SJCRH30 (cell line): ENCODE measurements around the gene IDI1. TPM values are rescaled to one million over a fixed set of nuclear protein-coding genes. Genes with fewer than 3 reads are reported as not detected.
"Not testable (repeated sequence)": the region's sequence is repeated elsewhere in the genome, so short reads cannot be mapped to it uniquely, and the experiment has no call there.

ENCODE experiments used
- DNase-seq, 2 experiments: peaks; one replicate each; pipeline ENCODE4 v3.0.0-alpha.2; 2015 to 2020
- H3K27ac ChIP-seq: fragments of 250-450 bp; sonication (Bioruptor Pico); 2 replicates; pipeline ENCODE4 v1.5.1; 2020; ENCODE audit warnings: mild to moderate bottlenecking, moderate library complexity
- H3K27me3 ChIP-seq: fragments of 250-450 bp; sonication (Bioruptor Pico); 2 replicates; pipeline ENCODE4 v1.5.1; 2020; ENCODE audit warnings: mild to moderate bottlenecking, moderate library complexity
- H3K36me3 ChIP-seq: fragments of 250-450 bp; sonication (Bioruptor Pico); 2 replicates; pipeline ENCODE4 v1.5.1; 2020; ENCODE audit warnings: mild to moderate bottlenecking, moderate library complexity
- H3K4me1 ChIP-seq: fragments of 250-450 bp; sonication (Bioruptor Pico); 2 replicates; pipeline ENCODE4 v1.5.1; 2020; ENCODE audit warnings: mild to moderate bottlenecking, moderate library complexity
- H3K4me3 ChIP-seq: fragments of 250-450 bp; sonication (Bioruptor Pico); 2 replicates; pipeline ENCODE4 v1.5.1; 2020; ENCODE audit warnings: mild to moderate bottlenecking, moderate library complexity
- H3K9me3 ChIP-seq: fragments of 250-450 bp; sonication (Bioruptor Pico); replicated peaks from 2 replicates; pipeline ENCODE4 v1.5.1; 2020; ENCODE audit warnings: mild to moderate bottlenecking, moderate library complexity
- total RNA-seq: library from RNA; depleted of rRNA; stranded (reverse); fragments of >200 nt; shearing (Covaris generic); gene quantifications from 2 replicates; pipeline ENCODE4 v1.2.3, GENCODE V29; 2014

IDI1 gene
- total RNA-seq, 1 experiment from 2014 or later: 70.0 TPM

DNA sequence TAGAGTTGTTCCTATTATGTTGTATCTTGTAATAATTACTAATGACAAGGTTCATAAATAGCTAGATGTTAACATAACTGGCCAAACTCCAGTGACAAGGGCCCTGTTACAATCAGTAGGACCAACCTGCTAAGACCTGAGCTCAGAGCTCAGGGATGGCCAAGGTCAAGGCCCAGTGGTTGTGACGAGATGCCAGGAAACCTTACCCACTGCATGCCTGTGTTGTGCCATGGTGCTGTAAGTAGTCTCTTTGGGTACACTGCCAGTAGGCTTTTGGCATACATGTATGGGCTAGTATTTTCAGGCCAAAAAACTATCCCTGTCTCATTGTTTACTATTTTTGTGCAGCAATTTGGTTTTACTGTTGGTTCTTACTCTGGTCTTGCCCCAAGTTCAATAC lies 15.3 kb downstream of the IDI1 start:
- Histone ChIP-seq H3K27ac (no peak overlapping the region), H3K9me3 (no peaks in the 10 kb centered on the region), H3K36me3 (no peaks in the 10 kb centered on the region), H3K27me3 (no peaks in the 10 kb centered on the region), H3K4me3 (no peak overlapping the region), H3K4me1 (no peaks in the 10 kb centered on the region)
- DNase-seq: no peak

DNA sequence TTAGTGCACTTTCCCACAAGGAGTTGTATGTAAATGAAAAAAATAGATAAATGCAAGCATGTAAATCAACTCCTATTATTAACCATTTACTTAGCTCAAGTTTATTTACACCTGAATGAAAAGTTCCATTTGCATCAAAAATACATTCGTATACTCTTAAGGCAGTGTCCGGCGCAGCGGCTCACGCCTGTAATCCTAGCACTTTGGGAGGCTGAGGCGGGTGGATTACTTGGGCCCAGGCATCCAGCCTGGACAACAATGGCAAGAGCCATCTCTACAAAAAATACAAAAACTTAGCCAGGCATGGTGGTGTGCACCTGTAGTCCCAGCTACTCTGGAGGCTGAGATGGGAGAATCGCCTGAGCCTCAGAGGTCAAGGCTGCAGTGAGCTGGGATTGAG lies 19.1 kb downstream of the IDI1 start:
- H3K4me1 ChIP-seq: no peaks in the 10 kb centered on the region
- no peaks in the 10 kb centered on the region for H3K9me3 ChIP-seq
- DNase-seq: no peak
- H3K27me3 ChIP-seq: no peaks in the 10 kb centered on the region
- no peak overlapping the region for H3K27ac ChIP-seq
- no peak overlapping the region for H3K4me3 ChIP-seq
- no peaks in the 10 kb centered on the region for H3K36me3 ChIP-seq

DNA sequence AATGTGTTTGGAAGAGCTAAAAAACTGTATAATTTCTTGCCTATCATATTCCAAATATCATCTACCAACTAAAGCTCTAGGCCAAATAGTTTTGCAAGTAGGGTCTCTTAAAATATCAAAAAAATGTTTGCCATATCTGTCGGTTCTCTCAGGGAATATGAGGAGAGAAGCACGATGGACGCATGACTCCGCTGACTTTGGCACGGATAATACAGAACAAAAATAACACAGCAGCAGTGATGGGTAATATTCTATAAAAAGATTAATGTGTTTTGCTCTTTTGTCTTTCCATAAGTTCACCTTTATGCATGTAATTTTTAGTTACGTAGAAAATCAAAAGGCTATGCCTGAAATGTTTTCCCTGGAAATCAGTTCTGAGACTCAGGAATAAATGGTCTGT lies 22.3 kb downstream of the IDI1 start:
- Histone ChIP-seq H3K4me1 (no peaks in the 10 kb centered on the region), H3K27ac (no peak overlapping the region), H3K27me3 (no peaks in the 10 kb centered on the region), H3K9me3 (no peaks in the 10 kb centered on the region), H3K4me3 (no peak overlapping the region), H3K36me3 (no peaks in the 10 kb centered on the region)
- no peak for DNase-seq

DNA sequence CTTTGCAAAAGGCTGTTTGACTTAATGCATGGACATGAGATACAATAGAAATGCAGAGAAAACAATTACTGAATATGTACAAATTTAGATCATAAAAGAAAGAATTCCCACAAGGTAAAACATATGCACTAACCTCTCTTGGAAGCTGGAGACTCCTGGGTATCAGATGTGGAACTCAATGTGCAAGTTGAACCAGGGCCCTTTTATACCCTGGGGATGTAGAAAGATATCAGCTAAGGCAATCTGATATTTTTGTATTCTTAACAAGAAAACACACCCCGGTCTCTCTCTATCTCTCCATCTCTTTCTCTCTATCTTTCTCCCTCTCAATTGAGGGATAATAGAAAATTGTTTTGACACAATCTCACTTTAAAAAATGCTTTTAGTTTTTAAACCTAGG lies 23.2 kb downstream of the IDI1 start, which contains the start of gene IDI2:
IDI2 (minus strand) TSS at position 177 of the 400 bp plus-strand sequence. CDS start 1,136 bp downstream, outside the sequence.
- Histone ChIP-seq H3K4me3 (no peak within 1 kb of the TSS), H3K9me3 (no peaks in the 10 kb centered on the region), H3K27me3 (no peaks in the 10 kb centered on the region), H3K27ac (no peak within 1 kb of the TSS), H3K36me3 (no peaks in the 10 kb centered on the region), H3K4me1 (no peaks in the 10 kb centered on the region)
- DNase-seq: no peak

DNA sequence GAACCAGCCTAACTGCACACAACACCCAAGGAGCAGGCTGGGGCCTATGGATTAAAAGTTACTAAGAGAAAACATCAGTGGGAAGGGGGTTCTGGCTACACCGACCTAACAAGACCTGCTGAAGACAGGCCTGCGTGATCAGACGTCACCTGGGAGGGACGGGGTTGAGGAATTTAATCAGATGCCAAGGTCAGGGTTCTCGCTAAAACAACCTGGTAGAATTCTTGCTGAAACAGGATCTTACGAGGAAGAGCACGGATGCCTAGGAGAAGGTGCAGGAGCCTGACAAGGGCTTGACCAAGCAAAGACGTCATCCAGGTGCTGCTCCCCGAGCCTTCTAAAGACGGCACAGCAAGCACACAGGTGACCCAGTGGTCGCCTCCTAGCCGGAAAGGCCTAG lies 24.8 kb downstream of the IDI1 start:
- Histone ChIP-seq H3K4me3 (no peak overlapping the region), H3K27ac (no peak overlapping the region), H3K4me1 (no peaks in the 10 kb centered on the region), H3K27me3 (no peaks in the 10 kb centered on the region), H3K9me3 (no peaks in the 10 kb centered on the region), H3K36me3 (no peaks in the 10 kb centered on the region; the same call in 1 of the 2 replicates)
- no peak for DNase-seq

DNA sequence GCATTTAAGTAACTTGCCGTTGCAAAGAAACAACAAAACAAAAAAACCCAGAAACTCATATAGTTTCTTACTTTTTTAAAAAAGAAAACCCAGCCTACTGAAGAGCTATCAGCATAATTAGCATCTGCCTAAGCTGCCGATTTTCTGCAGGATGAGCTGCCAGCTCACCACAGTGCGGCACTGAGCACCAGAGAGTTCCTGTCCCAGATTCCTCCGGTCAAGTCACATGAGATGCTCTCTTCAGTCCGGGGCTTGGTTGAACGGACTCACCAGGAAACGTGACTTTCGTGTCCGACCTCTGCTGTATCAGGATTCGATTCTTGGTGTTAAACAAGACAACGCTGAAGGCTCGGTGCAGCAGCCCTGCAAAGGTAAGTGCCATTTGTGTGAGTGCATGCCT lies 26.5 kb downstream of the IDI1 start:
- DNase-seq: no peak
- no peak overlapping the region for H3K4me3 ChIP-seq
- no peaks in the 10 kb centered on the region for H3K4me1 ChIP-seq
- peaks cover under 1% of the 10 kb centered on the region for H3K36me3 ChIP-seq
- no peaks in the 10 kb centered on the region for H3K27me3 ChIP-seq
- H3K9me3 ChIP-seq: no peaks in the 10 kb centered on the region
- no peak overlapping the region for H3K27ac ChIP-seq

DNA sequence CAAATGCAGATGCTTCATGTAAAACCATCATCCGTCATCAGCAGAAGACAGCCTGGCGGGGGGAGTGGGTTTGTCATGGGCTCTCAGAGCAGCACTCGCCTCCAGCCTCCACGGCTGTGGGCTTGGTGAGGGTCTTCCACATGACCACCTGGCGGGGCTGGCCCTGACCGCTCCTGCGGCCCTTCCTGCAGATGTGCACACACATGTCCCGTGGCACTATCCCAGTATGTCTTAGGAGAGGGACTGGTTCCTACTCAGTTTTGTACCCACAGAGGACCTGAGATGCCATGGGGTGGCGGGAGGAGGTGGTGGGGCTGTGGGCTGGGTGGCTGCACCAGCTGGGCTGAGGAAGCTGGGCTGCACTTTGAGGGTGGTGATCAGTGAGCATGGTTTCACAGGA lies 28.0 kb downstream of the IDI1 start:
- H3K4me3 ChIP-seq: no peak overlapping the region
- H3K27me3 ChIP-seq: no peaks in the 10 kb centered on the region
- H3K4me1 ChIP-seq: no peaks in the 10 kb centered on the region
- DNase-seq: no peak
- no peak overlapping the region for H3K27ac ChIP-seq
- H3K36me3 ChIP-seq: peaks cover 12% of the 10 kb centered on the region
- H3K9me3 ChIP-seq: no peaks in the 10 kb centered on the region

DNA sequence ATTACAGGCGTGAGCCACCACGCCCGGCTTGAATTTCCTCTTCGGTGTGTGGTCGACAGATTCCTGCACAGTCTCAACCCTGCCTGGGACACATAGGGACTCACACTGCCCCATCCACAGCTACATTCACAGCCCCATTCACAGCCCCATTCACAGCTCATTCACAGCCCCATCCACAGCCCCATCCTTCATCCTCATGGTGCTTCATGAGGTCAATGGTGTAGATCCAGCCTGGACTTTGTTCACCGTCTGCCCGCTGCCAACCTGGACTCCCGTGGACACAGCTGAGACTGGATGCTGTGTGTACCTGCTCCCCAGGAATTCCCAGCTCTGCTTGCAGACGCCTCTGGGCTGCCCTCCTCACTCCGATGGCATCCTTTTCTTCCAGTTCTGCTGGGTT lies 28.5 kb downstream of the IDI1 start:
- H3K27me3 ChIP-seq: no peaks in the 10 kb centered on the region
- no peak for DNase-seq
- no peaks in the 10 kb centered on the region for H3K9me3 ChIP-seq
- H3K4me1 ChIP-seq: no peaks in the 10 kb centered on the region
- peaks cover 15% of the 10 kb centered on the region for H3K36me3 ChIP-seq
- H3K27ac ChIP-seq: no peak overlapping the region
- H3K4me3 ChIP-seq: no peak overlapping the region

DNA sequence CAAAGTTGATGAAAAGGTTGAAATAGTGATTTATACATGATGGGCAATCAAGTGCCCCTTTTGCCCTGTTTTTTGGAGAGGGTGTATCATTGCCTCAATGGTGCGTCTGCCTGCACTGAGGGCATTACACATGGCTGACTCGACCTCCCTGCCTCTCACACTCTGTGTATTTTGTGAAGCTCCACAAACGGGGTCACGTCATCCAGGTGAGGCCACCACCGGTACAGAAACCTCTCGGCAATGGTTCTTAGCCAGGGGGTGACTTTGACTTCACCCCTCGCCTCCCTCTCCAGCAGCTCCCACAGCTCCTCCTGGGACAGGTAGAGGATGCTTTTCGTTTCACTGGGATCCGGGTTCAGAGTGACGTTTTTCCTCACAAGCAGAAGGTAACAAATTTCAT lies 29.6 kb downstream of the IDI1 start:
- H3K4me1 ChIP-seq: no peaks in the 10 kb centered on the region
- no peaks in the 10 kb centered on the region for H3K27me3 ChIP-seq
- no peak overlapping the region for H3K27ac ChIP-seq
- peaks cover 16% of the 10 kb centered on the region for H3K36me3 ChIP-seq
- DNase-seq: no peak
- no peak overlapping the region for H3K4me3 ChIP-seq
- no peaks in the 10 kb centered on the region for H3K9me3 ChIP-seq

DNA sequence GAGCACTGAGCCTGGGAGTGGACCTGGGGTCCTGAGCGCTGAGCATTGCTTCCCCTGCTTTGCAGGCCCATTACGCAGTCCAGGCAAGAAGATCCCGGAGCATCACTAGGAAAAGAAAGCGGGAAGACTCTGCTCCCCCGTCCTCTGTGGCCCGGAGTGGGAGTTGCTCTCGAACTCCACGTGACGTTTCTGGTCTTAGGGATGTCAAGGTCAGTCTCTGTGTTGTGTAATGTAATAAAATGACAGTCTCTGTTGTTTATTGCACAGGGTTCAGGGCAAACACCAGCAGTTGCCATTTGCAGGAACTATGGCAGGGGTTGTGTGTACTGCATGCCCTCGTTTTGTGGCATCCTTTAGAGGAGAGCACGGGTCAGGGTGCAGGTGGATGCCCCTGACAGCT lies 33.2 kb downstream of the IDI1 start:
- Histone ChIP-seq H3K27me3 (no peaks in the 10 kb centered on the region), H3K9me3 (no peaks in the 10 kb centered on the region), H3K36me3 (peaks cover 36% of the 10 kb centered on the region), H3K27ac (no peak overlapping the region), H3K4me3 (no peak overlapping the region), H3K4me1 (no peaks in the 10 kb centered on the region)
- no peak for DNase-seq

DNA sequence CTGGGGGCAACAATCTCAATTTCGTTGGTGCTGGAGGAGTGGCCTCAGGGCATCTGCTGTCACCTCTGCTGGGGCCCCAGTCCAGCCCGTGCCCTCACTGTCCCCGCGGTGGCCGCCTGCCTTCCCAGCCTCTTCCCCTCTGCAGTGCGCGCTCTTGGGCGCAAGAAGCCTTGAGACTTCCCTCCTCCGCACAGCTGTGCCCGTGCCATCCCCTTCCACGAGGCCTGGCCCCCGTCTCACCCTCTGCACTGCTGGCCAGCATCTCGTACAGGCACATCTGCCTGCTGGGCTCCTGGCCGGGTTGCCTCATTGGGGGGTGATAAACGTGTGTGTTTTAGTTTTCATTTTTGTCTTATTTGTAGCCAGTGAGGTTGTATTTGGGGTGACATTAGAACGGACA lies 37.2 kb downstream of the IDI1 start:
- Histone ChIP-seq H3K4me3 (no peak overlapping the region), H3K36me3 (peaks cover 35% of the 10 kb centered on the region), H3K27ac (no peak overlapping the region), H3K9me3 (no peaks in the 10 kb centered on the region), H3K27me3 (no peaks in the 10 kb centered on the region), H3K4me1 (no peaks in the 10 kb centered on the region)
- DNase-seq: no peak

DNA sequence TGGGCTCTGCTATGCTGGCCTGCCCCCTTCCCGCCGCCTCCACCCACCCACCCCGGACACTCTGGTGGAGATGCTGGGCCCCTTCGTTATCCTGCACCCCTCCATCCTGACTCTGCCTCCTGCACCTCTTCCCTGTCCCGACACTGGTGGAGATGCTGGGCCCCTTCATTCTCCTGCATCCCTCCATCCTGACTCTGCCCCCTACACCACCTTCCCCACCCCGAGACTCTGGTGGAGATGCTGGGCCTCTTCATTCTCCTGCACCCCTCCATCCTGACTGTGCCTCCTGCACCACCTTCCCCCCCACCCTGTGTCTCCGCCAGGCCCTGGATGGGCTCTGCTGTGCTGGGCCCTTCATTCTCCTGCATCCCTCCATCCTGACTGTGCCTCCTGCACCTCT lies 38.2 kb downstream of the IDI1 start:
- peaks cover 33% of the 10 kb centered on the region for H3K36me3 ChIP-seq
- no peaks in the 10 kb centered on the region for H3K27me3 ChIP-seq
- no peak overlapping the region for H3K27ac ChIP-seq
- H3K9me3 ChIP-seq: no peaks in the 10 kb centered on the region
- no peak for DNase-seq
- no peak overlapping the region for H3K4me3 ChIP-seq
- no peaks in the 10 kb centered on the region for H3K4me1 ChIP-seq

DNA sequence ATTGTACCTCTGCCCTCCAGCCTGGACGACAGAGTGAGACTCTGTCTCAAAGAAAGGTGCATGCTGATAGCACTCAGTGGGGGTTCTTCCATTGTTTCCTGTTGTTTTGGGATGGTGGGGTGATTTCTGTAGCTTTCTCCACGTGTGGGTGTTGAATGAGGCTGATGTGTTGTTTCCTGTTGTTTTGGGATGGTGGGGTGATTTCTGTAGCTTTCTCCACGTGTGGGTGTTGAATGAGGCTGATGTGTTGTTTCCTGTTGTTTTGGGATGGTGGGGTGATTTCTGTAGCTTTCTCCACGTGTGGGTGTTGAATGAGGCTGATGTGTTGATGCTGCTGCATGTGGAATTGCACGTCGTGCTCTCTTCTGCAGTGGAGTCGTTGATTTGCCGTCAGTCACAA lies 39.0 kb downstream of the IDI1 start:
- H3K36me3 ChIP-seq: peaks cover 38% of the 10 kb centered on the region

DNA sequence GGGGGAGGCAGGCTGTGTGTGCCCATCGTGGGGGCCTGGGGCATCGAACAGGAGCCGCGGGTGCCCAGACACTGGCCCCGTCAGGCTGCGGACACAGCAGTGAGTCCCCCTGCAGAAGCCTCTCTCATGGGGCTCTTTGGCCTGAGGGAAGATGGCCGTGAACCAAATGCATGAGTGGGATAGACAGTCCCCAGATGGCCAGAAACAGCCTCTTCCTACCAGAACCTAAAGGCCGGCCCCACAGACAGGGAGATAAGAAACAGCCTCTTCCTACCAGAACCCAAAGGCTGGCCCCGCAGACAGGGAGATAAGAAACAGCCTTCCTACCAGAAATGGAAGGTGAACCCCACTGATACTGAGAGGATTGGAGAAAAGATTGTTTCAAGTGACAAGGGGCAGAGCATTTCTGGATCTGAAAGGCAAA lies 39.8 kb downstream of the IDI1 start:
- DNase-seq: no peak
- Histone ChIP-seq H3K4me3 (no peak overlapping the region), H3K4me1 (no peaks in the 10 kb centered on the region), H3K27ac (no peak overlapping the region), H3K27me3 (no peaks in the 10 kb centered on the region), H3K36me3 (peaks cover 37% of the 10 kb centered on the region), H3K9me3 (no peaks in the 10 kb centered on the region)

More for the DNA sequence above, 39.0 kb downstream of the IDI1 start:
- not testable (repeated sequence) for H3K4me1 ChIP-seq, H3K27ac ChIP-seq, H3K4me3 ChIP-seq, H3K9me3 ChIP-seq, DNase-seq, H3K27me3 ChIP-seq

DNA sequence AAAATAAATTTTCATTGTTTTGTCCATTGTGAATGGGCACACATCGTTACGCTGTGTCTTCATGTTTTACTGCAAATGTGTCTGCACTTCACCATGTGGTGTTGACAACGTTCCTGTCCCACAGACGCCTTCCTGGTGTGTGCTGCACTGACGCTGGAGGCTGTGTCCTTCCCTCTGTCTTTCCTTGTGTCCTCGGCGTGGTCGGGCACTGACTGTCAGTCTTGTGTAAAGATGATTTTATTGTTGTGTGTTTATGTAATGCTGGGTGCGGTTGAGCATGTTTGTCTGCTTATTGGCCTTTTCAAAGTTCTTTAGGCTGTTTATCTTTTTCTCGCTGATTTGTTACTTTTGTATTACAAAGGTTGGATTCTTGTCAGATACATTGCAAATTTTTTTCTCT lies 41.3 kb downstream of the IDI1 start:
- no peak for DNase-seq
- Histone ChIP-seq H3K27me3 (no peaks in the 10 kb centered on the region), H3K9me3 (no peaks in the 10 kb centered on the region), H3K4me3 (no peak overlapping the region), H3K27ac (no peak overlapping the region), H3K4me1 (no peaks in the 10 kb centered on the region), H3K36me3 (peaks cover 47% of the 10 kb centered on the region)

DNA sequence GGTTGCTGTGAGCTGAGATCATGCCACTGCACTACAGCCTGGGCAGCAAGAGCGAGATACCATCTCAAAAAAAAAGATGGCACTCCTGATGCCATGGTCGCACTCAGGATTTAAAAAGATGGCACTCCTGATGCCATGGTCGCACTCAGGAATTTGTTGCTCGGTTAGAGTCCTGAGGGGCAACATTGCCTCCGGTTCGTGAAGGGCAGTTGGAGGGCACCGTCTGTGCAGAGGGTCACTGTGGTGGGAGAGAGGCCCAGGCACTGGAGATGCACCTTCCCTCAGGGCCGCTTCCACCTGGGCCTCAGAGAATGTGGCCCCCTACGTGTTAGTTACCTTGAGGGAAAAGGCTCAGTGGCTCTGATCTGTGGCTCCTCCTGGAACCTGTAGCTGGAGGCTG lies 42.3 kb downstream of the IDI1 start:
- Histone ChIP-seq H3K36me3 (peaks cover 48% of the 10 kb centered on the region), H3K4me3 (no peak overlapping the region), H3K9me3 (no peaks in the 10 kb centered on the region), H3K4me1 (no peaks in the 10 kb centered on the region), H3K27ac (no peak overlapping the region), H3K27me3 (no peaks in the 10 kb centered on the region)
- DNase-seq: no peak
